ENCODE data around the gene ZFR2. TPM values are rescaled to one million over a fixed set of nuclear protein-coding genes. Genes with fewer than 3 reads are reported as not detected.
A peak's percentile ranks its signal among the peaks of the same experiment; 100 is the strongest.

The ZFR2 gene
- total RNA-seq, 2 donors from 2014 or later, result not detected

DNA sequence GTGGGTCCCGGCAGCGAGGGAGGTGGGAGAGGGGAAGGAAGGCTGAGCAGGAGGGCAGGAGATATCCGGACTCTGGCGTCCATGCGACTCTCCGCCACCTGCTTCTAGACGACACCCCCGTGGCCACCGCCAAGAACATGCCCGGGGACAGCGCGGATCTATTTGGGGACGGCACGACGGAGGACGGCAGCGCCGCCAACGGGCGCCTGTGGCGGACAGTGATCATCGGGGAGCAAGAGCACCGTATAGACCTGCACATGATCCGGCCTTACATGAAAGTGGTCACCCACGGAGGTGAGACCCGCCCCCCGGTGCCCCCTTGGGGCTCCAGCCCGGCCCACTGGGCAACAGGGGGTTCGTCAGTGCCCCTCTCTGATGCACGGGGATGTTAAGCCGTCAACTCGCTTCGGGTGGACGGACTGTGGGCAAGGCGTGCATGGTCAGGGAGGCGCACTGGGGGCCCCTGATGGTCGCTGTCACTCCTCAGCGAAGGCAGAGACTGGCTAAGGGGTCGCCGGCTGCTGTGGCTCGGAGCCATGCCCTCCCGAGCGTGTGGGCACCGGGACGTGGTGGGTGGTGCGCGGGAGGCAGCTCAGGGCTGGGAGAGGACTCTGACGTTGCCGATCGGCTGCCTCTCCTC is 38.9 kb upstream of the ZFR2 start:
- Histone ChIP-seq H3K27ac (no peak overlapping the region), H3K4me1 (ENCODE audit: control insufficient read depth in 1 of 2, low read depth in 2 of 2) (no peaks in the 10 kb centered on the region), H3K36me3 (no peaks in the 10 kb centered on the region), H3K27me3 (replicated peaks; ENCODE audit: insufficient read depth) (no peaks in the 10 kb centered on the region), H3K4me3 (no peak overlapping the region), H3K9me3 (peaks cover 5% of the 10 kb centered on the region)
- TF ChIP-seq, protein P1, sequence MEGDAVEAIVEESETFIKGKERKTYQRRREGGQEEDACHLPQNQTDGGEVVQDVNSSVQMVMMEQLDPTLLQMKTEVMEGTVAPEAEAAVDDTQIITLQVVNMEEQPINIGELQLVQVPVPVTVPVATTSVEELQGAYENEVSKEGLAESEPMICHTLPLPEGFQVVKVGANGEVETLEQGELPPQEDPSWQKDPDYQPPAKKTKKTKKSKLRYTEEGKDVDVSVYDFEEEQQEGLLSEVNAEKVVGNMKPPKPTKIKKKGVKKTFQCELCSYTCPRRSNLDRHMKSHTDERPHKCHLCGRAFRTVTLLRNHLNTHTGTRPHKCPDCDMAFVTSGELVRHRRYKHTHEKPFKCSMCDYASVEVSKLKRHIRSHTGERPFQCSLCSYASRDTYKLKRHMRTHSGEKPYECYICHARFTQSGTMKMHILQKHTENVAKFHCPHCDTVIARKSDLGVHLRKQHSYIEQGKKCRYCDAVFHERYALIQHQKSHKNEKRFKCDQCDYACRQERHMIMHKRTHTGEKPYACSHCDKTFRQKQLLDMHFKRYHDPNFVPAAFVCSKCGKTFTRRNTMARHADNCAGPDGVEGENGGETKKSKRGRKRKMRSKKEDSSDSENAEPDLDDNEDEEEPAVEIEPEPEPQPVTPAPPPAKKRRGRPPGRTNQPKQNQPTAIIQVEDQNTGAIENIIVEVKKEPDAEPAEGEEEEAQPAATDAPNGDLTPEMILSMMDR (IDR thresholded peaks at IDR 0.05), result no peak
- DNase-seq (ENCODE audit: low spot score) (no peak), ATAC-seq (ENCODE audit: insufficient number of reproducible peaks, low FRiP score, low read depth) (no peak)

DNA sequence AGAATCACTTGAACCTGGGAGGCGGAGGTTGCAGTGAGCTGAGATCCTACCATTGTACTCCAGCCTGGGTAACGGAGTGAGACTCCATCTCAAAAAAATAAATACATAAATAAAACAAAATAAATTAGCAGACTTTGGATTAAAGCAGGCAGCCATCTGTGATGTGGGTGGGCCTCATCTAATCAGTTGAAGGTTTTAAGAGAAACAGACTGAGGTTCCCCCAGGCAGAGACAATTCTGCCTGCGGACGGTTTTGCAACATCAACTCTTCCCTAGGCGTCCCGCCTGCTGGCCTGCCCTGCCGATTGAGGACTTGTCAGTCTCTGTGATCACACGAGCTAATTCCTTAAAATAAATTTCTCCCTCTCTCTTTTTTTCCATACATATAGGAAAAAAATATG is 35.4 kb upstream of the ZFR2 start:
- no peak for DNase-seq (ENCODE audit: low spot score)
- H3K36me3 ChIP-seq, result no peaks in the 10 kb centered on the region
- no peaks in the 10 kb centered on the region for H3K9me3 ChIP-seq
- no peak overlapping the region for H3K27ac ChIP-seq
- TF ChIP-seq, protein P1 (IDR thresholded peaks at IDR 0.05), result no peak
- H3K27me3 ChIP-seq (replicated peaks; ENCODE audit: insufficient read depth), result no peaks in the 10 kb centered on the region
- no peak overlapping the region for H3K4me3 ChIP-seq
- H3K4me1 ChIP-seq (ENCODE audit: control insufficient read depth in 1 of 2, low read depth in 2 of 2), result peaks cover 0 to 6% of the 10 kb centered on the region in 2 donors
- ATAC-seq (ENCODE audit: insufficient number of reproducible peaks, low FRiP score, low read depth), result no peak

DNA sequence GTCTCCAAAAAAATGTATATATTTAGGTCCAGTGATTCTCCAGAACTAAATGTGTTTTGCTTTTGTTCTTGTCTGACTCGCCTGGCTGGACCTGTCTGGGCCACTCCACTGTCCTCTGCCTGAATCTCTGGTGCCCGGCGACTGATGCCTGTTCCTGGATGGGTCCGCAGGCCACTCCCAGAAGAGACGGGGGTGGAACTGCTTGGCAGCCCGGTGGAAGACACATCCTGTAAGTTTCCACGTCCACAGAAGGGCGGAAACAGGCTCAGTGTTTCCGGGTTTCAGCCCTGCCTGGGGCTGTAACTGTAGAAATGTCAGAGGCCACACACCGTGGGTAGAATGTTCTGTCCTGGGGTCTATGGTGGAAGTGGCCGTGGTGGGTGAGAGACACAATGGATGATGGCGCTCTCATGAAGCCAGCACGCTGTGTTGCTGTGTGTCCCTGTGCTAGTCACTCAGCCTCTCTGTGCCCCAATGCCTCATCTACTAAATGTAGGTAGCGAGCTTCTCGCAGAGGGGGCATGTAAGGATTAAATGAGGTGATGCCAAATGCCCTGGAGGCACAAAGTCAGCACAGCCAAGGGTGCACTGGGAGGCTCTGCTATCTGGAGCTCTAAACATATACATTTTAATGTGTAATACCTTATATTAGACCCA is 33.6 kb upstream of the ZFR2 start:
- no peak overlapping the region for H3K4me3 ChIP-seq
- ATAC-seq (ENCODE audit: insufficient number of reproducible peaks, low FRiP score, low read depth) (no peak), DNase-seq (ENCODE audit: low spot score) (no peak)
- H3K4me1 ChIP-seq (ENCODE audit: control insufficient read depth in 1 of 2, low read depth in 2 of 2), result peaks cover 0 to 6% of the 10 kb centered on the region in 2 donors
- TF ChIP-seq, protein P1 (IDR thresholded peaks at IDR 0.05), result no peak
- H3K27ac ChIP-seq, result no peak overlapping the region
- H3K36me3 ChIP-seq, result no peaks in the 10 kb centered on the region
- no peaks in the 10 kb centered on the region for H3K27me3 ChIP-seq (replicated peaks; ENCODE audit: insufficient read depth)
- H3K9me3 ChIP-seq, result no peaks in the 10 kb centered on the region

DNA sequence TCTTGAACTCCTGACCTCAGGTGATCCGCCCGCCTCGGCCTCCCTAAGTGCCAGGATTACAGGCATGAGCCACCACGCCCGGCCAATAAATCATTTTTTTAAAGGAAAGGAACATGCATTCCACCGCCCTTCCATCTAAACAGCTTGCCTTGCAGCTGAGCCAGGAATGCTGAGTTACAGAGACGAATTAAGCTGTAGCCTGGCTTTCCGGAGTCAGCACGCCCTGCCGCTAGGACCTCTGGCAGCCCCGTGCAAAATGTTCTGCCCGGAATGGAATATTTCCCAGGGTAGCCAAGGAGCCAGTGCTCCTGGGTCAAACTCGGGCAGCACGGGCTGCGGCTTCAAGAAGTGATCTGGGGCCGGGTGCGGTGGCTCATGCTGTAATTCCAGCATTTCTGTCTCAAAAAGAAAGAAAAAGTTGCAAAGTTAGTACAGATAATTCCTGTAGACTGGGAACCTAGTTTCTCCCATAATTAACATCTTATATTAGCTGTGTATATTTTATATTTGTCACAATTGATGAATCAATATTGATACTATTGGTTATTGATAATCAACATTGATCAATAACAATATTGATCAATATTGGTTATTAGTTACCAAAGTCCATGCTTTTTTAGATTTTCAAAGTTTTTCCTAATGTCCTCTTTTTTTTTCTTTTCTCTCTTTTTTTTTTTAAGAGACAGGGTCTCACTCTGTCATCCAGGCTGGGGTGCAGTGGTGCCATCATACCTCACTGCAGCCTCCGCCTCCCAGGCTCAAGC is 30.9 kb upstream of the ZFR2 start:
- peak overlapping the region in 1 of 2 donors; percentile 2 for H3K27ac ChIP-seq
- peak; percentile 60 for ATAC-seq (ENCODE audit: insufficient number of reproducible peaks, low FRiP score, low read depth)

More for the DNA sequence above, 30.9 kb upstream of the ZFR2 start:
- TF ChIP-seq, protein P1 (IDR thresholded peaks at IDR 0.05), result no peak
- Histone ChIP-seq H3K4me3 (no peak overlapping the region), H3K27me3 (replicated peaks; ENCODE audit: insufficient read depth) (no peaks in the 10 kb centered on the region), H3K4me1 (ENCODE audit: control insufficient read depth in 1 of 2, low read depth in 2 of 2) (peaks cover 0 to 6% of the 10 kb centered on the region in 2 donors), H3K36me3 (no peaks in the 10 kb centered on the region), H3K9me3 (no peaks in the 10 kb centered on the region)
- DNase-seq (ENCODE audit: low spot score), result peak; percentile 13
